HG02840 (cell line): ENCODE measurements around the gene FNDC5.

Experiments
- ATAC-seq: cut with Tn5 transposase; IDR thresholded peaks from one replicate; pipeline ENCODE4 v1.9.1; 2021; ENCODE audit warnings: mild to moderate bottlenecking, moderate library complexity, moderate number of reproducible peaks; ENCODE audit not compliant: unreplicated experiment, low FRiP score

Gene FNDC5

GRCh38 chr1:32886004-32886827, 15.5 kb upstream of the FNDC5 start, which contains the start of gene HPCA:
TSS of gene HPCA (plus strand) at chr1:32886491. CDS start at chr1:32888899, 2,408 bp downstream.
- no peak for ATAC-seq

- no peak for ATAC-seq
Measured at GRCh38 chr1:32885676-32886003, 14.9 kb upstream of the FNDC5 start.

GRCh38 chr1:32884726-32885125, 14.0 kb upstream of the FNDC5 start:
- no peak for ATAC-seq

GRCh38 chr1:32884032-32884372, 13.3 kb upstream of the FNDC5 start:
- ATAC-seq, result no peak

- no peak for ATAC-seq
Measured at GRCh38 chr1:32883338-32884031, 12.8 kb upstream of the FNDC5 start.

DNA sequence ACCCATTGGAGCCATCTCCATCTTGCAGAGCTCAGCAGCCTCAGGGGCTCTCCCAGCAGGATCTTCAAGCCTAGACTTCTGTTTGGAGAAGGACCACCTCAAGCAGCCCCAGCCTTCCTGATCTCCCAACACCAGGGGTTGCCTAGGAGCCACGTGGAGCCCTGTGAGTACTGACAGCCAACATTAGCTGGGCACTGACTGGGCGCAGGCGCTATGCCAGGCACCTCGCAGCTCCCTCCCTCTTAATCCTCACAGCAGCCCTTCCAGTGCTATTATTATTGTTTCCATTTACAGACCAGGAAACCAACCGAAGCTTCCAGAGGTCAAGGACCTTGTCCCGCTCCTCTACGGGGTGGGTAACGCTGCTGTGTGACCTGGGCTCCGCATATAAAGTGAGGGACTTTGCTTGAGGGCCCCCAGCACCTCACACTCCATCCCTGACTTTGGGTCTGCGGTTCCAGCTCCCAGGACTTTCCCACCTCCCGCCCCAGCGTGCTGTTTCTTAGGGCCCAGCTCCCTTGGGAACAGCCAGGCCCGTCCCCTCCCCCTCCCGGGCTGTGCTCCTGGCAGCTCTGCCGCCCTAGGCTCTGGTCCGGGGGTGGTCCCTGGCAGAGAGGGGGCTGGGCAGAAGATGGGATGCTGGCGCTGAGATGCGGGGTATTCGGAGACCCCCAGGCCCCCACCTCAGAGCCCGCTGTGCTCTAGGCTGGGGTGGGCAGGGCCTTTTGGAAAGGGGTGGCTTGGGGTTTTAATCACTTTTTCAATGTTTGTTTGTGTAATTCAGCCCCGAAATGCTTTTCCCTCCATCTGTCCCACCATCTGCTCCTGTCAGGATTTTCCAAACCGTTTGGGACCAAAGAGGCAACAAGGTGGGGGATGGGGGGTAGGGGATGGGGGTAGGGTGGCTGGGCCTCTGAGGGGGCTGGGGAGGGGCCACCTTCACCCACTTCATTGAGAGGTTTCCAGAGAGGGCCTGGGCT, 11.4 kb upstream of the FNDC5 start:
- ATAC-seq, result no peak

GRCh38 chr1:32881291-32881690, 10.6 kb upstream of the FNDC5 start:
- ATAC-seq, result no peak

DNA sequence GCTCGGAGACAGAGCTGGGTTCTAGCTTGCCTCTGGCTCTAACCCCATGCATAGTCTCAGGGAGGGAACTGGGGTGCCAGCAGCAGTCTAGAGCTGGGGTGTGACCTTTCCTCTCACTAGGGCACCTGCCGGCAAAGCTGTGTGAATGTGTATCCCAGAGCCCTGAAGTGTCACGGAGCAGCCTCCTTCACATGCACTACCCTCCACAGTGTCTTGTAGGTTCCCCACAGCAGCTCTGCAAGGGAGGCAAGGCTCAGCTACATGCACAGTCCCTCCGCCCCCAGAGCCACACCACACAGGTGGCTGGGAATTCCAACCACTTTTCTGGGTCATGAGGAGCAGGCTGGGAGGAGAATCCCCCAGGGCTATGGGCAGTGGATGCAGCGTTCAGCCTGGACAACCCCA, 7.9 kb upstream of the FNDC5 start:
- no peak for ATAC-seq

DNA sequence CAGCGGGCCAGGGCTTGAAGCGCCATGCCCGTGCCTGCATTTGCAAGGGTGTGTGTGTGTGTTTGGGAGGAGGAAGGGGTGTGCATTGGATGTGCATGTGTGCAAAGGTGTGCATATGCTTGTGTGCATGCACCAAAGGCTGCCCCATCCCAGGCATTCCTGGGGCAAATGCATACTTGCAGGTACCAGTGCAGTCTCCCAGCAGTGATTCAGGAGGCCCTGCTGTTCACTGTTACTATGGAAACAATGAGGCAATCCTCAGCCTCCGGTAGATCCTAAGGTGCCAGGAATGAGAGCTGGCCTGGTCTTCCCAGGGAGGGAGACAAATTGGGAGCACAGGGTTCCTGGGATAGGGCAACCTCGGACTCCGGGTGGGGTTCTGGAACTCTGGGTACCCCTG, 7.5 kb upstream of the FNDC5 start:
- ATAC-seq, result no peak

DNA sequence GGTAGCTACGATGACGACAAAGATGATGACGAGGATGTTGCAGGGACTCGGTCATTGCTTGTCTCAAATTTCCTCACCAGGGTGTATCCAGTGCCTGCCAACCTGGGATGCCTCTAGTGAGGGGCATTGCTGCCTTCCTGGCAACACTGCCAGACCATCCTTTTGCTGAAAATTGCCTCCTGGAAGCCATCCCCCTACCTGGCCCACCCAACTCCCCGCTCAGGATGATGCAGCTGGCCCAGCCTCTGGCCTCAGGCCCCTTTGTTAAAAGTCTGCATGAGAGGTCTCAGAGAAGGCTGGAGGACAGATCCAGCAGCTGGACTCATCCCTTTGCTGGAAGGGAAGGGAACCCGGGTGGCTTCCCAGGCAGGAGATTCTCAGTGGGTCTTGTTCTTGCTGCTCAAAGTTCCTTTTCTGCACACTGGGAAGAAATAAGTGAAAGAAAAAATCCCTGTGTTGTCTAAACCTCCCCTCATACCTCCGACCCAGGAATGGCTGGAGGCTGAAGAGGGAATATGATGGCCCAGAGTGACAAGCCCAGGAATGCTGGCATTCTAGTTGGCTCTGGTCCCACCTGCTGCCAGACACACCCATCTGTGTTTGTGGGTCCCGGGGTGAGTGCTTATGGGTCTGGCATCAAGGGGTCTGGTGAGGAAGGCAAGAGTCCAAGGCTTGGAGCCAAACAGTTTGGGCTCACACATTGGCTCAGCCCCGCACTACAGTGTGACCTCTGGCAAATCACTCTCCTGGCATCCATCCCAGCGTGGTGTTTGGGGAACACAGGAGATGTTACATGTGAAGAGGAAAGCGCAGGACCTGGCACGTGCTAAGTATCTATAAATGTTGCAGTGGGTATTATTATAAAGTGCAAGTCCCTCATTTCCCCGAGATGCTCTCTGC, 6.7 kb upstream of the FNDC5 start:
- ATAC-seq, result no peak

DNA sequence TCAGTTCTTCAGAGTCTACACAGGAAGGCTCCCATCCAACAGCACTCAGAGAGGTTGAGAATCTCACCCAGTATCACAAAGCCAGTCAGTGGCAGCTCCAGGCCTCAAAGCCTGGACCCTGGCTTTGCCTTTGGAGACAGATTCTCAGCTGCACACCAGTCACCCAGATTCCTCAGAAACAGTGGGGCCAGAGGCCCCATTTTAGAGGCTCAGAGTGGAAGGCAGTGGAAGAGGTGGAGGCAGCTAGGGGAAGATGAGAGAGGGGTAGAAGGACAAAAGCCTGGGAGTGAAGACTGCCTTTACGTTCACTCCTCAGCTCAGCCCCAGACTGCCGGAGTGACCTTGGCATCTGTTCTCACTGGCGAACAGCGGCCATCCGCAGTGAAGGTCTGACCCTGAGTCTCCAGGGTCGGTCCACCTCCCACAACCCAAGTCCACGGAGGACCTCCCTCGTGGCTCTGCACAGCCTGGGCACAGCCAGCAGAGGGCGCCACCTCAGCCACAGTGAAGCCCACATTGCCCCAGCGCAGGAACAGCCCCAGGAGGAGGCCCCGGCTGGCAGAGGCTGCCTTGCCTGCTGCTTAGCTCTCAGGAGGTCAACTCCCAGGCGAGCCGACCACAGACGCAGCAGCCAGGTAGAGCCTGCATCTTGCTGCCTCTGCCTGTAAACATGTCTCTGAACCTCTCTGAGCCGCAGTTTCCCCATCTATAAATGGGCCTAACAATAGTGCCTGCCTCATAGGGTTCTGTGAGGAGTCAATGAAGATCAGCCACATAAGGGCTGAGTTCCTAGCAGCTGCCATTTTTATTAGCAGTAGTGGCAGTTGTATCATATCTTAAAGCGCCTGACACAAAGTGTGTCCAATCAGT, 5.9 kb upstream of the FNDC5 start:
- no peak for ATAC-seq

DNA sequence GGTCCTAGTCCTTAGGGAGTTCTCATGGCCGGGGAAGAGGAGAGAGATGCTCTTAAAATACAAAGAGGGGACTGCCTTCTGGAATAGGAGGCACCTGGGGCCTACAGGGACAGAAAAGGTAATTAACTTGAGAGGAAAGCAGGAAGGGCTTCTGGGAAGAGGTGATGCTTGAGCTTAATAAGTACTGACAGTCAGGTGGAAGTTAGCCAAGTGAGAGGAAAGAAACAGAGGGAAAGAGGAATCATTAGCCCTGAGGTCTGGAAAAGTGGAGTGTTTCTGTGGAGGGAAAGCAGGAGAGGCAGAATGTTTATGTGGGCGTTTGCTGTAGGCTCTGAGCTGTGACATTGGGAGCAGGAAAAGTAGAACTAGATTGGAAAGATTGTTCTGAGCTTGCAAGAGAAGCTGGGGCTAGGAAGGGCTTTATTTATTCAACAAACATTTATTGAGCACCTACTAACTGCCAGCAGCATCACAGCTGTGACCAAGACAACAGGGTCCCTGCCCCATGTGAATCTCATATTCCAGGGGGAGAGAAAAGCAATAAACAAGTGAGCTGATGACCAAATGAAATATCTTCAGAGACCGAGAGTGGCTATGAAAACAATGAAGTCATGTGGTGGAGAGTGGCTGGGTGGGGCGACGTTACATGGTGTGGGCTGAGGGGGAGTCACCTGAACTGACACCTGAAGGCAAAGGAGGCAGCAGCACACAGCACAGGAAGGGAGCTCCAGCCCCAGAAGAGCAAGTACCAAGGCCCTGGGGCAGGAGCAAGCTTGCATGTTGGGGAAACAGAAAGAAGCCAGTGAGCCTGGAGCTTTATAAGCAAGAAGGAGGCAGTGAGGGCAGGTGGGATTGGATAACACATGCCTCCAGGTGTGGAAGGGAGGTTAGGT, 4.4 kb upstream of the FNDC5 start:
- no peak for ATAC-seq

GRCh38 chr1:32873484-32873883, 2.8 kb upstream of the FNDC5 start:
- ATAC-seq, result no peak

DNA sequence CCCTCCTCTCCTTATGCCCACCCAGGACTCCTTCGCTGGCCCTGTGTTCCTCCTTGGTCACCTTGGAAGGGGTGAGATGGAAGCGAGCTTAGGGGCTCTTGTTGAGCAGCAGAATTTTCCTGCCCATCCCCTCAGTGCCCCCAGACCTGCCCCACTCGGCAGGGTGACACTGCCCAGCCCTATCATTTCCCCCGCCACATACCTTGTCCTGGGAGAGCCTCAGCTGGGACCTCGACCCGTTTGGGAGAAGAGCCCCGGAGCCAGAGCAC, 1.4 kb upstream of the FNDC5 start:
- no peak for ATAC-seq

- no peak for ATAC-seq
Measured at GRCh38 chr1:32871364-32872191, 866 bp upstream of the FNDC5 start.

GRCh38 chr1:32869923-32870614, 643 bp downstream of the FNDC5 start:
- ATAC-seq, result no peak
